Activated CD4-positive, CD25-positive, alpha-beta regulatory T cell treated with anti-CD3 and anti-CD28 coated beads, Interleukin-2, amount 50 U/mL, for 24 hours (primary cell): ENCODE measurements around the gene CELSR1.
"Not testable (repeated sequence)": the region's sequence is repeated elsewhere in the genome, so short reads cannot be mapped to it uniquely, and the experiment has no call there.

Experiments
- ATAC-seq, 2 donors: fragments of 150-1000 bp; cut with Tn5 transposase; one replicate each; pipeline ENCODE4 v1.10.0; 2021; ENCODE audit warnings: mild to moderate bottlenecking in 1 of 2, moderate library complexity in 1 of 2

The CELSR1 gene

GRCh38 chr22:46478083-46478551 lies 59.3 kb downstream of the CELSR1 start:
- ATAC-seq: no peak

DNA sequence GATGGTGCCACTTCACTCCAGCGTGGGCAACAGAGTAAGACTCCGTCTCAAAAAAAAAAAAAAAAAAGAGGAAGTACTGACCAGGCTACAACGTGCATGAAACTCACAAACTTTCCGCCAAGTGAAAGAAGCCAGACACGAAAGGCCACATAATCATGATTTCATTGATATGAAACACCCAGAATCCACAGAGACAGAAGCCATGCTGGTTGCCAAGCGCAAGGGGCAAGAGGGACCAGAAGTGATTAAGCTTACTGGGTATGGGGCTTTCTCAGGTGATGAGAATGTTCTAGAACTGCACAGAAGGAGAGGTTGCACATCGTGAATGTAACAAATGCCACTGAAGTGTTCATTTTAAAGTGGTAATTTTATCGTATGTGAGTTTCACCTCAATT lies 60.9 kb downstream of the CELSR1 start:
- peak in 1 of 2 donors; percentile 68 for ATAC-seq

- ATAC-seq: no peak
Observed at GRCh38 chr22:46473896-46474557, 63.4 kb downstream of the CELSR1 start.

DNA sequence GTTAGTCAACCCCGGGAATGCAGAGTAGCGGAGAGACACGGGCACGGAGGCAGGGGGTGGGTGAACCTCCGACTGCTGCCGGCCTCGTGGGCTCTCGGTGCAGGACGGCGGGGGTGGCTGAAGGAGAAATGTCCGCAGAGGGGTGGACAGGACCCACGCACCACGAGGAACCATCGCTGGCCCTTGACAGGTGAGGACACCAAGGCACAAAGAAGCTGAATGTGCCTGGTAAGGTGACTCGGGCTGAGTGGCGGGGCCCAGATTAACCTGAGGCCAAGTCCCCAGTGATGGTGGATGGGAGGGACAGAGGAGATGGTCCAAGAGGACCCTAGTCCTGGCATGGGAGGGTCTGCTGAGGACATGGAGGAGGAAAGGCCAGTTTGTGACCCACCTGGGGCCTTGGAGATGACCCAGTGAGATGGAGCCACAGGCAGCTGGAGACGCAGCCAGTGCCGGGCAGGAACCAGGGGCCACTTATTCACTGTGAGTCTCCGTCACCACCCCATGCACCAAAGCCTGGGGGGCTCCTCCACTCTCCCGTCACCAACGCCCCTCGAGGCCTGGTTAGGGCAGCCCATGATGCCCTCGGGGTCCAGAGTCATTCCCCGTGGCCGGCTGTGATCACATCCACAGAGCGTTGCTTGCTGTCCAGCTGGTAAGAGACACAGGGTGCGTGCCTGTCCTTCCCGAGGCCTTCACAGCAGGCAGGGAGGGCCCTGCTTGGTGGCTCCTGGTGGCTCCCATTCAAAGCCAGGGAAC lies 64.2 kb downstream of the CELSR1 start:
- no peak for ATAC-seq

DNA sequence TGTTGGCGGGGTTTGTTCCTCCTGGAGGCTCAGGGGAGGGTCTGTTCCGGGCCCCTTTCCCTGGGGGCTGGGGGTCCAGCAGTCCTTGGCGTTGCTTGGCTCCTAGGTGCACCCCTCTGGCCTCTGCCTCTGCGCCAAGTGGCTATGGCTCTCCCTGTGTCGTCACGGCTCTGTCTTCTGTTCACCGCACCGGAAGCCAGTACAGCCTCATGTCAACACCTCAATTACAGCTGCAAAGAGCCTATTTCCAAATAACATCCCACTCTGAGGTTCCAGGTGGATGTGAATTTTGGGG lies 64.8 kb downstream of the CELSR1 start:
- ATAC-seq: no peak

DNA sequence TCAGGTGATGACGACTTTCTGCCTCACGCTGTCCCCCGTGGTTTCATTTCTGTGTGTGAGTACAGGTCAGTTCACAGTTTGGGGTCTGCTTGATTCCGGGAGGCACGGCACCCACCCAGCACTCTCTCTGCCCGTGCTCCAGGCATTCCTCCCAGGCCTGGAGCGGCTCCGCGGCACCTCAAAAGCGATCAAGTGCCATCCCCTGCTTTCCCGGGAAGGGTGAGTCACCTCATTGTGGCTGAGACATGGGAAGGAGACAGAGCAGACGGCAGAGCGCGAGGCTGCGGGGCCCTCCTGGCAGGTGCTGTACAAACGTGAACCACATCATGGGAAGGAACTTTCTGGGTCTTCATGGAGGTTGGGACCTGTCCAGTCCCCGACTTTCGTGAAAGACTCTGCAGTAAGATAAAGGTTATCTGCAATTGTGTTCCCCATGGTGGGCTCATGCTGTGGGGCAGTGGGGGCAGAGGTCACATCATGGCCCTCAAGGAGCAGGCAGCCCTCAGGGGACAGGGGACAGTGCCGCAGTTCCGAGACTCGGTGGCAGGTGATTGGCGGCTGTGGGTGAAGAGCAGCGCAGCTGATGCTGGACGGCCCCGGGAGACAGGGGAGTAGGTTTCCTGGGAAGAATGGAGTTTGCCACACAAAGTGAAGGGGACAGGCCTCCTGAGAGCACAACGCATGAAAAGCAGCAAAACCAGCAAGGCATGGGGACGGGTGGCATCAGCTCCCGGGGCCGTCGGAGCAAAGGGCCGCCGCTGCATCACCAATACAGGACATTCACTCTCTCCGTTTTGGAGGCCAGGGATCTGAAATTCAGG lies 65.3 kb downstream of the CELSR1 start:
- no peak for ATAC-seq

GRCh38 chr22:46471330-46471729 lies 66.1 kb downstream of the CELSR1 start:
- ATAC-seq: not testable (repeated sequence)

DNA sequence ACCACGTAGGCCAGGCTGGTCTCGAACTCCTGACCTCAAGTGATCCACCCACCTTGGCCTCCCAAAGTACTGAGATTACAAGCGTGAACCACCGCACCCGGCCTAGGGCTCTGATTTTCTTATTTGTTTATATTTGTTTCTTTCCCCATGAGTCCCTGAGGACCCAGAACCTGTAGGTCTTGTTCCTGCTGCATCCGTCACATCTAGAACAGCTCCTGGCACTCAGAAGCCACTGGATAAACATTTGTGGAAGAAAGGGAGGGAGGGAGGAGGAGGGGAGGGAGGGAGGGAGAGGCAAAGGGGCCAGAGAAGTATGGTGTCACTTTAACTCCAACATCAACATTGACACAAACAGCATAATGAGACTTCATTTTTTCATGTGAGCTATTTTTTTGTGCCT lies 67.7 kb downstream of the CELSR1 start:
- no peak for ATAC-seq

DNA sequence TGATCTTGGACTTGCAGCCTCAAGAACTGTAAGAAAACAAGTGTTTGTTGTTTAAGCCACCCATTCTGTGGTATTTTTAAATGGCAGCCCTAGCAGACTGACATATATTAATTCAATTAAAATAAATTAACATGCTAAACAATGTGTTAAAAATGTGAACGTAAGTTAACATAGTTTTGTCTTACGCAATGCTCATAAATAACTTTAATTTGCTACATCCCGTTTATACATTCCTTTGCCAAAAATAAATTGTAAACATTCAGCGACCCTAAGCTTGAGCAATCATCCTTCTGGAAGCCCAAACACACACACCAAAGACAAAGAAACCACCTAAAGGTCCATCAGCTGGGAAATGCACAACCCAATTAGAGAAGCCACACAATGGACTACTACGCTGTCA lies 70.4 kb downstream of the CELSR1 start:
- ATAC-seq: no peak

- ATAC-seq: no peak
Observed at GRCh38 chr22:46466255-46466676, 71.2 kb downstream of the CELSR1 start.

DNA sequence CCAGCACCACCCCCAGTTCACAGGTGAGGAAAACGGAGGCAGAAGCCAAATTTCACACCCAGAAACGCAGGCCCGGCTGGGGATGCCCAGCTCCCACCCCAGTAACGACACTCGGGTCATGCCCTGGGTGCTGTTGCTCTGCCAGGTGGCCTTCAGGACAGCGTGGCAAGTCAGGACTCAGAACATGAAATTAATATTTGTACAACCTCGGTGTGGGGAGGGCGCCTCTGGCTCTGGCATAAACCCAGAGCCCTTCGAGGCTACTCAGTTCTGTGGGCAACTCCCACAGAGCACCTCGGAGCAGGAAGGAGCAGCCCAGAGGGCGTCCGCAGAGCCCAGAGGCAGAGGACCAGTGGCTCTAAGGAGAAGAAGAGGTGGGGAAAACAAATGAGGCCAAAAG lies 71.6 kb downstream of the CELSR1 start:
- ATAC-seq: no peak

DNA sequence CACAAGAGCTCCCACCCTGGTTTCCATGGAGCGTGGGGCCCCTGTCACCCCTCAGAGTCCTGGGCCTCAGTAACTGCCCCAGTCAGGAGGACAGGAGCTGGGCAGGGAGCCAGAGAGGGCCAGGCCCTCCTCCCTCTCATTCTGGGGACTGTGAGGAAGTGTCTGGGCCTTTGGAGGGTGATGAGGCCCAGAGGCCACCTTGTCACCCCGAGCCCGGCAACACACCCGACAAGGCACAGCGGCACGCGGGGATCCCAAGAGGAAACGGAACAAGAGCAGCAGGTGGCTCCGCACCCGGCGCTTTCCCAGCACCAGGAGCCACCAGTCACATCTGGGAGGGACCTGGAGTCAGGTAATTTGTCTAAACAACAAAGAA lies 72.1 kb downstream of the CELSR1 start:
- no peak for ATAC-seq

DNA sequence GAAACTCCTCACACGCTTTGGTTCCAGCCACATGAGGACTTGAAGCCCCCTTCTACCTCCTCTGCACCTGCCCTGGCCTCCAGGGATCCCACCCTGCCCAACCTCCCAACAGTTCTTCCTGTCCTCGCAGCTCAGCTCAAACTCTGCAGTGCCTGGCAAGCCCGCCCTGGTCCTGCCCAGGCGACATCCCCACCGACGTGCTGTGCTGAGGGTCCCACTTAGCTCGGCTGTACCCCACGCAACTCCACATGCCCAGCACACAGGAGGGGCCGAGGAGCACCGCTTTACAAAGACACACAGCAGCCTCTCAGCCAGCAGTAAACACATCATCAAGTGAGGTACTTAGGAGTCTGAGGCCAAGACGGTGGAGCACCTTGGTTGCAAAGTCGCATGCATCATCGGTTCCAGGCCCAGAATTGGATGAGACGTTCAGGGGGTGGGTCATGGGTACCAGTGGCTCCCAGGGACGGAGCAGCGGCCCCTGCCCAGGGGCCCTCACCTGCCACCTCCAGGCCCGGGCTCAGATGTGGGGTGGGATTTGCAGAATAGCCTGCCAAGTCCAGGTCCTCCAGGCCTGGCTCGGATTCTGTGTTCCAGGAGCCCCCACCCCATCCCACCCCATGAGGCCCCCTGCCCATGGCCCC lies 72.6 kb downstream of the CELSR1 start:
- no peak for ATAC-seq

DNA sequence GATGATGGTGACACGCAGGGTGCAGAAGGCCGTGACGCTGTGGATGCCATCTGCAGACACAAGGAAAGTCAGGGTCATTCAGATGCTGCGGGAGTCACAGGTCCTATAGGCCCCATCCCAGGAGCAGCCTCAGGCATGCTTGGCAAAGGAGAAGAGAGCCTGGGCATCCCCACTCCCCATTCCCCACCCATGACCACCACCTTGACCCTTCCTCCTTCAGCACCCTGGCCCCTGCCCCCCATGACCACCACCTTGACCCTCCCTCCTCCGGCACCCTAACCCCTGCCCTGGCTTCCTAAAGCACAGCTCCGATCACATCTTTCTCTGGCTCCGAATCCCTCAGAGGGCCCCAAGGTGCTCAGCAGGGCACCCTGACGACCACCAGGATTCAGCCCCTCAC lies 73.1 kb downstream of the CELSR1 start:
- no peak for ATAC-seq

- no peak for ATAC-seq
Observed at GRCh38 chr22:46463435-46464227, 73.8 kb downstream of the CELSR1 start.

- ATAC-seq: no peak
Observed at GRCh38 chr22:46462726-46463371, 74.6 kb downstream of the CELSR1 start.

- no peak for ATAC-seq
Observed at GRCh38 chr22:46461566-46462180, 75.7 kb downstream of the CELSR1 start.

DNA sequence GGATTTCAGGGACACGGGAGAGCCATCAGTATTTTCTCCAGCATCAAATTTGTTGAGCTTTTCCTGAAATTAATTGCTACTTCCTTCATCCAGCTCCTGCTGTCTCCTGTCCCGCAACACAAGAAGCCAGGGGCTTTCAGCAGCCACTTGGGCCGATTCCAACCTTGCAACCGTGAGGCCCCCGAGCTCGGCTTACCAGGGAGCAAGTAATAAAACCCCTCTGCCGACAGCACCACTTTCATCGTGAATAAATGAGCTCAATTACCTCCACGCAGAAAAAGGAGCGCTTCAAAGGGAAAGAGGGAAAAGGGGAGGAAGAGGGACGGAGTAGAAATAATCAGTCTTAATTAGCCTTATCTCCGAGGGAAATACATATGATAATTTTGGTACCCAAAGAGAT lies 76.6 kb downstream of the CELSR1 start:
- no peak for ATAC-seq

GRCh38 chr22:46459347-46460065 lies 77.9 kb downstream of the CELSR1 start:
- ATAC-seq: no peak

DNA sequence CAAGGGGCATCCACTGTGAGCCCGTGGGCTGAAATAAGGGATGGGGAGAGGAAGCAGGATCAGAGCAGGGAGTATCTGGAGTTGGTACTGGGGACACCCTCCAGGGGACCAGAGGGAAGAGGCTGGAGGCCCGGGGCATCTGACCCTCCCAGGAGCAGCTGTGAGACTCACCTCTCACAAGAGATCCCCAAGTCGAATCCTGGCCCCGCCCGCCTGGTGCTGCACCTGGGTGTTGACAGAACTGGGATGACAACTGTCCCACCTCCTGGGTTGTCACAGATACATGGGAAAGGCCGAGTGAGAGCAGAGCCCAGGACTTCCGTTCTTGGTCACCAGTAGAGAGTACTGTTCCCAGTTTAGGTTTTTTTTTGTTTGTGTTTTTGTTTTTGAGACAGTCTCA lies 78.9 kb downstream of the CELSR1 start:
- ATAC-seq: no peak
